HG03175 (cell line): ENCODE measurements around the gene VAT1L.
A peak's percentile ranks its signal among the peaks of the same experiment; 100 is the strongest.
"Not testable (repeated sequence)": the region's sequence is repeated elsewhere in the genome, so short reads cannot be mapped to it uniquely, and the experiment has no call there.

Experiments
- ATAC-seq: cut with Tn5 transposase; IDR thresholded peaks from one replicate; pipeline ENCODE4 v1.9.1; 2021; ENCODE audit warnings: mild to moderate bottlenecking, moderate library complexity; ENCODE audit not compliant: unreplicated experiment

Gene VAT1L

DNA sequence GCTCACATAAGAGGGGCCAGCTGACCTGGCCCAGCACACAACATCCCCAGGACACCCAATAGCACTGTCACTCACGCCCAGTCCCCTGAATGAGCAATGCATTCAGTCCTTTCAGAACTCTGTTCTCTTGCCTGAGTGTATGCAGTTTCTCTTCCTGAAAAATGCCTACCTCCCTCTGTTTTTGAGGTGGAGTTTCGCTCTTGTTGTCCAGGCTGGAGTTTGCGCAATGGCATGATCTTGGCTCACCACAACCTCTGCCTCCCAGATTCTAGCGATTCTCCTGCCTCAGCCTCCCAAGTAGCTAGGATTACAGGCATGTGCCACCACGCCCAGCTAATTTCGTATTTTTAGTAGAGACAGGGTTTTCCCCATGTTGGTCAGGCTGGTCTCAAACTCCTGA is 159.2 kb downstream of the VAT1L start:
- not testable (repeated sequence) for ATAC-seq

DNA sequence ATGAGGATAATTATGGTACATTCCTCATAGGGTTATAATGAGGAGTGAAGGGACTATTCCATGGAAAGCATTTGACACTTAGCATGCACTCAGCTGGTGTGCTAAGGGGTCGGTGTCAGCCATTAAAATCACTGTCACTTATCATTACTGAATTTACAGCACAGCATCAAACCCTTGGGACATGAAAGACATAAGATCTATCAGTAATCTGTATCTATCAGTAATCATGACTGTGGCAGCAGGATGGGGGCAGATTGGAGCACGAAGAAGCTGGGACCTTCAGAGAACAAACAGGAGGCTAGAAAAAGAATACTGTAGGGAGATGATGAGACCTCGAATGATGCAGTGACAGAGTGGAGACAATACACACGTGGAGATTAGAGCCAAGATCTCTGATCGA is 160.5 kb downstream of the VAT1L start:
- no peak for ATAC-seq

DNA sequence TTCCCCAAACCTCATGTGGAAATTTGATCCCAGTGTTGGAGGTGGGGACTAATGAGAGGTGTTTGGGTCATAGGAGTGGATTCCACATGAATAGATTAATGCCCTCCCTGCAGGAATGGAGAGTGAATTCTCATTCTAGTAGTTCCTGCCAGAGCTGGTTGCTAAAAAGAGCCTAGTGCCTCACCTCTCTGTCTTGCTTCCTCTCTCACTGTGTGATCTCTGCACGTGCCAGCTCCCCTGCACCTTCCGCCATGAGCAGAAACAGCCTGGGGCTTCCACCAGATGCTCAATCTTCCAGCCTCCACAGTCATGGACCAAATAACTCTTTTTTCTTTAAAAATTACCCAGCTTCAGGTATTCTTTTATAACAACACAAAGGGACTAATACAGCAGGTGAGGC is 161.1 kb downstream of the VAT1L start:
- no peak for ATAC-seq

DNA sequence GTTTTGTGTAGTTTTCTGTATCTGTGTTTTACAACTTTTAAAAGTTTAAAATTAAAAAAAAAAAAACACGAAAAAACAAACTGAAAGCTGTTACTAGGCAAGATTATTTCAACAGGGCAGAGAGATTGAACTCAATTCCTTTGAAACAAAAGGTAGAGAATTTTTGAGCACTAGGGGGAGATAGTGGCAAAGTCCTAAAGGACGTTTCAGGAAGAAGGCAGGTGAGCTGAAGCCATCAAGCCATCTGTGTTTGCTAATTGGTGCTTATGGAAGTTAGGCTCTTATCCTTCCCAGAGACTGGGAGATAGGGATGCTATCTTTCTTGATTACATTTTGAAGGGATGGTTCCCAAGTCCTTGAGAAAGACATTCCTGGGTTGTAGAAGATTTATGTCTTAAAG is 163.4 kb downstream of the VAT1L start:
- no peak for ATAC-seq

DNA sequence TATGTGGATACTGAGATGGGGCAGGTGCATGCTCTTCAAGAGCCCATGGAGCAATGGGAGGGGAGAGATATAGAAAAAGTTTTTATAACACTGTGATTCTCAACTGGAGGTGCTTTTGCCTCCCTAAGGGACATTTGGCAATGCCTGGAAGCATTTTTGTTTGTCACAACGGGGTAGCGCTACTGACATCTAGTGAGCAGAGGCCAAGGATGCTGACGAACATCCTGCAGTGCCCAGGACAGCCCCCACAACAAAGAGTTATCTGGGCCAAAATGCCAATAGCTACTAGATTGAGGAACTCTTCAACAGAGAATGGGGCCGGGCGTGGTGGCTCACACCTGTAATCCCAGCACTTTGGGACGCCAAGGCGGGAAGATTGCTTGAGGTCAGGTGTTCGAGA is 166.8 kb downstream of the VAT1L start:
- no peak for ATAC-seq

DNA sequence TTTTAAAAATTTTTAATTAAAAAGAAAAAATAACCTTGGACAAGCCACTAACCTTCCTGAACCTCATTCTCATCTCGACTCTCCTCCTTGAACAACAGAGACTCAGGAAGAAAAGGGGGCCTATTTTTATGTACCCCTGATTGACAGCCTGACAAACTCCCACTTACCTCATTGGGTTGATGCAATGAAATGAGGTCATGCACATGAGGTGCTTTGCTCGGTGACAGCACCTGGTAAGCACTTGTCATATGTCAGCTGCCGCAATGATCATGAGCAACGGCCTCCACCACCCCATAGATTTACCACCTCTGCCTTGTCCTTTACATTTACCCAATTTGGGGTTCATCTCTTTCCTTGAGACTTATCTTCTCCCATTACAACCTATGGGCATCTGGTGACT is 167.9 kb downstream of the VAT1L start:
- no peak for ATAC-seq

DNA sequence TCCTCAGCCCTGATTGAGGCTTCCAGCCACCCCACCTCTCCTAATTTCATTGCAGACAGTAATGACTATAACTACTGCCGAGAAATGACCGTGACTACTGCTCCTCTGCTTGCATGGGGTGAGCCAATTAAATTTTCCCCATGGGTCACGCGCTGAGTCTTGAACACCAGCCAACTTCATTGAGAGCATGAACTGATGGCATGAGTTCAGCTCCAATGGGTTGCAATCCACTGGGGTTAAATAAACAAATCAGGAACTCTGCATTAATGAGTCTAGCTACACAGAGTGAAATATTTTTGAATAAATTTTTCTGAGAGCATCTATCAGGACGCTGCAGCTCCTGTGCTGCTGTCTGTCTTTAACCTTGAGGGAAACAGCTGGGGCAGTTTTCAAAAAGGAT is 172.4 kb downstream of the VAT1L start:
- no peak for ATAC-seq

DNA sequence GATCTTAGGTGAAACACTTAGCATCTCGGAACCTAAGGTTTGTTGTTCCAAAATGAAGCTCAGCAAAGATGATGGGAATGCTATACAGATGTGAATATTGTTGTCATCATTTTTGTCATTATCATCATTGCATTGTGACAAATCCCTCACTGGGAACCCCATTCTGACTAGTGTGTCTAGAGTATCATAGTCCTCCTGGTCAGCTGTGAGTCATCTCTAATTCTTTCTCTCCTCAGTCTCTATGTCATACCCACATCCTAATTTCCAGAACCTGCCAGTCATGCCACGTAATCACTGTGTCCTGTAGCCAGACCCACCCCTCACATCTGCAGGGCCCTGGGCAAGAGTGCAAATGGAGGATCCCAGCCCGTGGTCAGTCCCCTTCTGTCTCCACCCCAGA is 173.4 kb downstream of the VAT1L start:
- no peak for ATAC-seq

DNA sequence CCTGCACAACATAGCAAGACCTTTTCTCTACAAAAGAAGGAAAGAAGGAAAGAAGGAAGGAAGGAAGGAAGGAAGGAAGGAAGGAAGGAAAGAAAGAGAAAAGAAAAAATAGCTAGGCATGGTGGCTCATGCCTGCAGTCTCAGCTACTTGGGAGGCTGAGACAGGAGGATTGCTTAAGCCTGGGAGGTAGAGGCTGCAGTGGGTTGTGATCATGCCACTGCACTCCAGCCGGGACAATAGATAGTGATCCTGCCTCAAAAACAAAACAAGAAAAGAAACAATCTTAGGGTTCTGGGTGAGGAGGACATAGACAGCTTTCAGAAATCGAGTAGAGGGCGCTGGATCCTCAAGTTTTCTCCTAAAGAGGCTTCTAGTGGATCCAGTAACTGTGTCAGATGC is 174.3 kb downstream of the VAT1L start:
- ATAC-seq = no peak

DNA sequence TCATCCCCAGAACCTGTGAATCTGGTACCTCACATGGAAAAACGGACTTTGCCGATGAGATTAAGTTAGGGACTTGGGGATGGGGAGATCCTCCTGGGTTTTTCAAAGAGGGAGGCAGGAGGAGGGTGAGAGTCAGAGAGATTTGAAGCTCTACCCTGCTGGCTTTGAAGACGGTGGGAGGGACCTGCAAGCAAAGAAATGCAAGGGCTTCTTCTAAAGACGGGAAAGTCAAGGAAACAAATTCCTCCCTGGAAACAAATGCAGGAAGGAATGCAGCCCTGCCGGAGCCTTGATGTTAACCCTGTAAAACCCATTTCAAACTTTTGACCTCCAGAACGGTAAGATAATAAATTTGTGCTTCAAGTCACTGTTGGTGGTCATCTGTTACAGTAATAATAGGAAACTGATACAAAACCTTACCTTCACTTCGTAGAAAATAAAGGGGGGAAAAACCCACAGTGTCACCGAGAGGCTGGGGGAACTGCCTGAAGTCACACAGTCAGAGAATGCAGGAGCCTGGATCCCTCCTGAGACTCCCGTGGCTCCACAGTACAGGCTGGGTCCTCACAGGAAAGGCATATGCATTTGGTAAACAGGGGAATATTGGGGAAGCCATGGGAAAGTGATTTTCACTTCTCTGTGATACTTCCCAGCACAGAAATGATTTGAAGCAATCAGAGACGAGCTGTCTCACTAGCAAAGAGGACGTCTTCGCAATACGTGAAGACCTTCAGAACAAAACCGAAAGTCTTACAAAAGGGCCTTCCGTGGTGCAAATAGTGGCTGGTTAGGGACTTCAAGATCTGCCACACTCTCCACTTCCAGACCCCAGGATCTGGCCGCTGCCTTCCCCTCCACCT is 175.1 kb downstream of the VAT1L start:
- ATAC-seq = no peak

DNA sequence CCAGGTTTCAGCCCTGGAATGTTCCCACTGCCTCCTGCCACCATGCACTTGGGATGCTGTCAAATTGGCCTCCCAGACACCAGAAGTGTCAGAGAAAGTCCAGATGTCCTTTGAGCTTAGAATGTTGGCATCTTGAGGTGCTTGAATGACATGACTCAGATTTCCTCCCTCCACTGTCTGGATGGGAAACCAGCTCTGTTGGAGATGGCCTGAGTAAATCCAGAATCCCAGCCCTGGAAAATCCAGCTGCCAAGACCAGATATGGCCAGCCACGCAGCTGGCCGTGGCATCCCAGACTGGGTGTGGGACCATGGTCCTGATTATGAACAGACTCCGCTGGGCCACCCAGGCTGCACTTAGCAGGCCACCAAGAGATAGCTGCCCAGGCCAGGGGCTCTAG is 177.0 kb downstream of the VAT1L start:
- no peak for ATAC-seq

DNA sequence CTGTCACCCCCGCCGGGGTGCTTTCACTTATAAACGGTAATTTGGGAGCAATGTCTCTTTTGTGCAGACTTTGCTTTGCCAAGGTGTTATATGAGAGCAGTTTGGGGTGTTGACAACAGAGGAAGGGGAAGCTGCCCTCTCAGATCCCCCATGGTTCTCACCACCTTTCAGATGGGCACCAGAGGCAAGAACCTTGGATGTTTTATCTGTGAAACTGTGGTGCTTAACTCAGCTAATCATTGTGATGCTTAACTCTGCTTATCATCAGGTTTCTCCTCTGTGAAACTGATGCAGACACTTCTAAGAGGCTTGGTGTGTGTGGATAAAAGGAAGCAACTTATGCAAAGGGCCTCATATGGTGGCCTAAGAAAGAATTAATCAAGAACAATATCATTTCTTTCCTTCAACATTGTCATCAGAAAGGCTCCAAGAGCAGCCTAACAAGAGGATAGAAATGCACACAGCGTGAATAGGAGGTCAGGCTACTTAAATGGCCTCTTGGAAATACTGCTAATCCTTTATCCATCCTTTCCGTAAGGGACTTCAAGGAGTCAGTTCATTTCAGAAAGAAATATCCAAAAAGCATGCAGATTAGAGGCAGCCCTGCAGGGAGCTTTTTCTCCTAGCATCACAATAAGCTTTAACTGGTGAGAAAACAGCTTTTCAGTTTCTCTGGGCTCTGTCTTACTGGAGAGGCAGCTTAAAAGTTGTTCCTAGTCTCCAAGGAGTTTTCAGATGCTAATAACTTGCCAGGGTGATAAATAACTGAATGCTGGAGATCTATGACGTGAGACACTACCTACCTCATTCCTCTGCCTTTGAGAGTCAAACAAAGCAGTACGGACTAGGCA is 178.9 kb downstream of the VAT1L start:
- ATAC-seq = no peak

DNA sequence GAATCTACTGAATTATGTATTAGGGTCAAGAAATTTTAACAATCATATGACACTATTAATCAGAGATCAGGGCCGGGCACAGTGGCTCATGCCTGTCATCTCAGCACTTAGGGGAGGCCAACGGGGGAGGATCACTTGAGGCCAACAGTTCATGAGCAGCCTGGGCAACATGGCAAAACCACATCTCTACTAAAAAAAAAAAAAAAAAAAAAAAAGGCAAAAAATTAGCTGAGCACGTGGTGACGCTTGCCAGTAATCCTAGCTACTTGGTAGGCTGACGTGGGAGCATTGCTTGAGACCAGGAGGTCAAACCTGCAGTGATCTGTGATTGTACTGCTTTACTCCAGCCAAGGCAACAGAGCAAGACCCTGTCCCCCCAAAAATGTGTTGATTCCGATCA is 181.5 kb downstream of the VAT1L start:
- ATAC-seq = no peak

DNA sequence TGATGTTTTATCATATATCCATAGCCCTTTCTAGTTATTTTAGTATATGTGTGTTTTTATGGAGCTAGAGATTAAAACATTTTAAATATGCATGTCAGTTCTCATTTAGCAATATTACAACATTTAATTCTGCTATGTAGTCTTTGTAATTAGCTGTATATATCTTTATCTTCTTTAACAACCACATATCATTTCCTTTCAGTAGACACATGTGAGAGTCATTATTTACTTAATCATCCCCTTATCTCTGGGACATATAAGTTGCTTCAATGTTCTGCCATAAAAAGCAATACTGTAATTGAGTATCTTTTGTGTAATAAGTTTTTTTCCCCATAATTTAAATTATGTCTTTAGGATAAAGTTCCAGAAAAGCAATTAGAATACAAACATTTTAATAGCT is 182.0 kb downstream of the VAT1L start:
- no peak for ATAC-seq

DNA sequence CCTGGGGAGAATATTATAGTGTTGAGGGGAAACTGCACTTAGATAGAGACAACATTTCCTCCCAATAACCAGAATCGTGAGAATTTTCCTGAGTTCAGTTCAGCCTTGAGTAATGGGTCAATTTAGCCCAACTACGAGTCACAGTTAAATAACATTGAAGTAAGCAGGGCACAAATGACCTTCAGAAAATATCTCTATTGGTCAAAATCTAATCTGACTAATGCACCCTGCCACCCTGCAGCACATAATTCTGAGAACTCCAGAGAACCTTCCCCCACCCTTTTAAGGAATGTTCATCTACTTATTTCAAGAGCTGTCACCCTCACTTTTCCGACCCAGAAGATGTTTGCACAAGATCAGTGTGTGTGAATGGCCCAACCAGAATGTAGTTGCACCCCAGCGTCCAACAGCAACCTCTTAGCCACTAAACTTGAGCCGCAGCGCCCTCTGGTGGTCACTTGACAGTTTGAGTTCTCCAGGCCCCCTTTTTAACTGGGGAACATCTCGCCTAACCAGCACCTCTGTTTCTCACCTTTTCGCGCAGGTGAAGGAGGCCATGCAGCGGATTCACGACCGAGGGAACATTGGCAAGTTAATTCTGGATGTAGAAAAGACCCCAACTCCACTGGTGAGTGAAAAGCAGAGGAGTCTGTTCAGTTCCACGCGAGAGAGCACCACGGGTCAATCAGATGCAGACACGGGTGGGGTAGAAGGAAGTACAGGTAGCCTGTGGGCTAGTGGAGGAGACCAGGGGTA is 183.1 kb downstream of the VAT1L start:
- ATAC-seq = peak; percentile 86

DNA sequence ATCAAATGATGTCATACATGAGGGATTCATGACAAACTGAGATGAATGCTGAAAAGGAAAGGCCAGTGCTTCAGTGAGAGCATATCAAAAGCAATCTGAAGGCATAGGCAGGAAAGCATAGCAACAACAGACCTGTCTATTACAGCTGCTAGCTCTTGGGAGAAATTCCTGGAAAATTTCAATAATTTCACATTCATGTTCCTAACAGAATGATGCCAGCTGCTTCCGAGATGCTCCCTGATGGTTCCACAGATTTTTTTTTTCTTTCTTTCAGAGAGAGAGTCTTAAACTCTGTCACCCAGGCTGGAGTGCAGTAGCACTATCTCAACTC is 183.7 kb downstream of the VAT1L start:
- ATAC-seq = no peak

DNA sequence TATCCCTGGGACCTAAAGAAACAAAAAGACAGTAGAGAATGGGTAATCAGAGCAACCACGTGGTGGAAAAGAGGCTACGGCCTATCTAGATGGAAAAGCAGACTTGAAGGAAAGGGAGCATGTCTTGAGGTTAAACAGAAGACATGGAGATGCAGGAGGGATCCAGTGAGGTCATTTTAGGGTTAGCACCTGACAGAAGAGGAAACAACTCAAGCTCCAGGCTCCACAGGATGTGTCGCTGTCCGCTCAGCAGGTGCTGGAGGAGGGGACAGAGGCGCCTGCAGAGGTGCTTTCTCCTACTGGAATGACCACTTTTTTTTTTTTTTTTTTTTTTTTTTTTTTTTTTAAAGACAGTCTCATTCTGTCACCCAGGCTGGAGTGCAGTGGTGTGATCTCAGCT is 186.5 kb downstream of the VAT1L start:
- ATAC-seq = no peak

DNA sequence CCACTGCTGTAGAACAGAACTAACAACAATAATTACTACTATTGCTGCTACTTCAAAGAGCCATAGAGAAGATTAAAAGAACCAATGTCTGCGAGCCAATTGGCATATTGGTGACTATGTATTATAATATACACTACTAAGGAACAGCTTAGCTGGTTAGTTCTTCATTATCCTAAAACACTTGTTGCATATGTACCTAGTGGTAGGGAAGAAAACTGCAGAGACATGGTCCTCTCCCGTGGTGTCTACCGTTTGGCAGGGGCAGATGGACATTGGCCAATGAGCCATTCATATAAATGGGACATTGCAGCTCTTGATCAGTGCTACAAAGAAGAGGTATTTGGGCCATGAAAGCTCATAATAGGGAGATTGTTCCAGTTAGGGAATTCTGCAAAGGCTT is 187.6 kb downstream of the VAT1L start:
- no peak for ATAC-seq

DNA sequence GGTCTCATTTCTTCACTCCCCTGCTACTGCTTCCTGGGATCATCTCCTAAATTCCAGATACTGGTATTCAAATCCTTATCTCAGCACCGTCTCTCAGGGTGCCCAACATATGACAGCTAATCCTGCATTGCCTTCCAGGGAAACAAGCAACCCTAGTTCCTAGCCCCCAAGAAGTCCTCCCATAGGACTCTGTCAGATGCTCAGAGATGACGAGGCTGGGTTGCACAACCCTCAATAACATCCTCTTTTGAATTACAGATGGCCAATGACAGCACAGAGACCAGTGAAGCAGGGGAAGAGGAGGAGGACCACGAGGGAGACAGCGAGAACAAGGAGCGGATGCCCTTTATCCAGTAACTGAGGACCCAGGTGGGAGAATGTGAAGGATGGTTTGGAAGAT is 189.0 kb downstream of the VAT1L start:
- no peak for ATAC-seq

DNA sequence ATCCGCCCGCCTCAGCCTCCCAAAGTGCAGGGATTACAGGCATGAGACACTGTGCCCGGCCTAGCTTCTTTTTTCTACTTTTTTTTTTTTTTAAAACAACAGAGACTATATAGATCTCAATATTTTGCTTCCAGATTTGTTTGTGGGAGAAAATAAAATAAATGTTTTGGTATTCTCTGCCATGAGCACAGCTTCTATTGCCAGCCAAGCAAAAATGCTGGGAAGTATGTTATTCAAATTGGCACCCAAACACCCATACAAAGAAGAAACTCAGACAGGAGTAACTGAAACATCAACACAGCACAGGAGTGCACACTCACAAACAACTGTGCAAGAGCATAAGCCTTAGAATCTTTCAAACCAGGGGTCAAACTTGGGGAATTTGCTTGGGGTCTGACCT is 196.7 kb downstream of the VAT1L start:
- no peak for ATAC-seq

DNA sequence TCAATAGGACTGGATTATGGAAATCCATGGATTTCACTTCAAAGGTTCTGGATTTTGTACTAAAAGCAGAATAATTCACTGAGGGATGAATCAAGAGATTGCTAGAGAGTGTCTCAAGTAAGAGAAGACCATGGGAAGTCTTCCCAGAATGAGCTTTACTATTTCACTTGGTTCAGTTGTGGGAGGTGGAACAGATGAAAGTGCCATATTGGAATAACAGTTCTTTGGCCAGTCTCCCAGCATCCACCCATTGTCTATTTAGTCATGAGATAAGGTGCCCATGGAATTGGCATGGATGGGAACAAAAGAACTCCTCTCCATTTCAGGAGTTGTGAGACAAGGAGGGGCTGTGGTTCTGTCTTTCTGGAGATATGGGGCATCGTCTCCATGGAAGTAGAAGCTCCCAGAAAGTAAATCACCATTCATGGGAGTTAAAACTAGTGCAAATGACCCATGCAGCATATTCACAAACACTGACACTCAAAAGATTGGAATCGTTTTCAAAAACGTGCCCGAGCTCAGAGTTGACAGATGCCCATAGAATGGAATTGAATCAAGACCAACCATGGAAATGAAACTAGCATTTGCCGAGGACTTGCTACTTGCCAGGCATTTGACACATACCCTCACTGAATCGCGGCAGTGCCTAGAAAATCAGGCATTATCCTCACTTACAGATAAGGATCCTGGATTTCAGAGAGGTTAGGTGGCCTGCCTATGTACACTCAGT is 197.8 kb downstream of the VAT1L start:
- no peak for ATAC-seq
